ENCODE results near the gene RPS6KA3. TPM values are rescaled to one million over a fixed set of nuclear protein-coding genes. Genes with fewer than 3 reads are reported as not detected.
A peak's percentile ranks its signal among the peaks of the same experiment; 100 is the strongest.

Gene RPS6KA3
- total and polyA plus RNA-seq, 2 of the 8 experiments (the other 6 are each of a cell fraction or from before 2014, with no cell fraction given) = 7.1 to 13.0 TPM

- POLR2A ChIA-PET (ENCODE audit: partially characterized antibody) = no interaction called here
- no peak overlapping the region for H3K4me2 ChIP-seq (ENCODE audit: insufficient read depth in 1 of 2, low read depth in 2 of 2, low read length in 2 of 2)
These were observed 38.5 kb downstream of the RPS6KA3 start for GRCh38 chrX:20228245-20228644.

More at GRCh38 chrX:20228245-20228644, 38.5 kb downstream of the RPS6KA3 start:
- no peaks in the 10 kb centered on the region for H3K27me3 ChIP-seq (replicated peaks in 1 of 4; ENCODE audit: control insufficient read depth in 3 of 4, extremely low read depth in 1 of 4, insufficient read depth in 3 of 4, low read length in 3 of 4)
- H4K20me1 ChIP-seq (replicated peaks in 1 of 2; ENCODE audit: control insufficient read depth in 1 of 2, insufficient read depth in 2 of 2, low read length in 2 of 2) = no peaks in the 10 kb centered on the region
- no peak overlapping the region for H3K4ac ChIP-seq (replicated peaks; ENCODE audit: insufficient read length, low read depth, low read length)
- H2BK15ac ChIP-seq (ENCODE audit: low read length) = no peak overlapping the region
- H3K56ac ChIP-seq (replicated peaks; ENCODE audit: insufficient read length, low read depth, low read length) = no peak overlapping the region
- H4K91ac ChIP-seq (replicated peaks; ENCODE audit: insufficient read length, low read length) = no peak overlapping the region
- CTCF ChIA-PET (ENCODE audit: partially characterized antibody) = interaction anchor here (1.0 to 1.7 kb wide), 2 partner anchors 10 to 179 kb away, joined by 3 to 8 read pairs; no protein-coding TSS in a partner anchor
- no peak overlapping the region for H3K18ac ChIP-seq (ENCODE audit: extremely low read depth, low read length)
- H3K36me3 ChIP-seq (ENCODE audit: control insufficient read depth in 2 of 4, insufficient read depth in 4 of 4, low read length in 3 of 4) = peaks cover 0 to 3% (median 0%) of the 10 kb centered on the region in 4 experiments; a peak in 1 of 8 replicates
- H3K4me1 ChIP-seq (replicated peaks in 1 of 4; ENCODE audit: control insufficient read depth in 3 of 4, insufficient read depth in 4 of 4, low read length in 3 of 4) = no peaks in the 10 kb centered on the region; a peak in 1 of 7 replicates
- no peak overlapping the region for H2AK5ac ChIP-seq (ENCODE audit: low read depth, low read length)
- DNase-seq (ENCODE audit: low read depth in 1 of 2, low spot score in 2 of 2) (no peak), FAIRE-seq (no peak)
- H3K4me3 ChIP-seq (ENCODE audit: extremely low read depth in 1 of 4, insufficient read depth in 2 of 4, low read depth in 3 of 4, low read length in 4 of 4) = no peak overlapping the region
- no peak overlapping the region for H3K14ac ChIP-seq (ENCODE audit: insufficient read length)
- H3K9ac ChIP-seq (replicated peaks in 1 of 4; ENCODE audit: extremely low read depth in 1 of 4, low read depth in 3 of 4, low read length in 3 of 4) = no peak overlapping the region
- H3K23me2 ChIP-seq (ENCODE audit: low read depth, low read length) = no peaks in the 10 kb centered on the region
- H3K79me2 ChIP-seq (ENCODE audit: control insufficient read depth in 1 of 2, insufficient read depth in 2 of 2, low read length in 2 of 2) = no peaks in the 10 kb centered on the region
- no peak overlapping the region for H4K8ac ChIP-seq (ENCODE audit: extremely low read depth, insufficient read depth, low read length)
- H2BK5ac ChIP-seq (ENCODE audit: low read depth, low read length) = no peak overlapping the region
- H3K27ac ChIP-seq (ENCODE audit: low read depth, low read length) = no peak overlapping the region
- H2BK120ac ChIP-seq (replicated peaks; ENCODE audit: low read depth, low read length) = no peak overlapping the region
- 91% methylated on average over 2 of the region's 2 CpGs; no CpG with 5 or more reads in 1 of the 2 experiments for WGBS, 2 experiments (ENCODE audit: extremely low coverage in 1 of 2, insufficient coverage in 1 of 2, insufficient read length in 1 of 2, insufficient replicate concordance in 2 of 2, low coverage in 1 of 2, low lambda C conversion rate in 2 of 2, missing lambda C conversion rate in 1 of 2)
- no peak overlapping the region for H4K5ac ChIP-seq (ENCODE audit: insufficient read length, low read depth, low read length)
- no peak overlapping the region for H2AFZ ChIP-seq (ENCODE audit: low read length)
- H3K79me1 ChIP-seq (ENCODE audit: low read depth, low read length) = no peaks in the 10 kb centered on the region
- H3K23ac ChIP-seq (ENCODE audit: insufficient read length) = no peak overlapping the region
- H3K9me3 ChIP-seq (ENCODE audit: insufficient read depth in 2 of 2, low read depth in 1 of 2, low read length in 1 of 2) = no peaks in the 10 kb centered on the region
- no peak overlapping the region for H2BK20ac ChIP-seq (ENCODE audit: low read length)
- H2BK12ac ChIP-seq (ENCODE audit: low read depth, low read length) = no peak overlapping the region
- no peak for TF ChIP-seq BCL11A (IDR thresholded peaks at IDR 0.05; ENCODE audit: low read depth in 2 of 2, low read length in 2 of 2)
- 0 out of 2 replicates have a peak, but pooled peaks have one; percentile 22 for TF ChIP-seq TEAD4 (IDR thresholded peaks at IDR 0.05; ENCODE audit: low read depth, low read length)
- TF ChIP-seq SAP30 (IDR thresholded peaks at IDR 0.05; ENCODE audit: insufficient read depth, insufficient replicate concordance, low read length) = no peak
